Osteoblast (primary cell): ENCODE results near the gene COG4. TPM values are rescaled to one million over a fixed set of nuclear protein-coding genes. Genes with fewer than 3 reads are reported as not detected.

Experiments used
- DNase-seq: peaks from one replicate; pipeline ENCODE4 v3.0.0; 2011; ENCODE audit warnings: low spot score, mixed read lengths; ENCODE audit not compliant: insufficient read length; ENCODE audit errors: missing footprints
- H2AFZ ChIP-seq: 2 replicates; pipeline ENCODE4 v1.6.0; 2011; ENCODE audit warnings: mild to moderate bottlenecking, low read length
- H3K27ac ChIP-seq: 2 replicates; pipeline ENCODE4 v1.5.1; 2011; ENCODE audit warnings: mild to moderate bottlenecking, low read depth, low read length, moderate library complexity
- H3K27me3 ChIP-seq: 2 replicates; pipeline ENCODE4 v1.6.0; 2012; ENCODE audit warnings: mild to moderate bottlenecking, control low read depth, inconsistent platforms, low read length, moderate library complexity; ENCODE audit not compliant: insufficient read depth
- H3K36me3 ChIP-seq: 2 replicates; pipeline ENCODE4 v1.5.1; 2011; ENCODE audit warnings: mild to moderate bottlenecking, low read length, control low read depth, moderate library complexity; ENCODE audit not compliant: insufficient read depth
- H3K4me1 ChIP-seq: 2 replicates; pipeline ENCODE4 v1.5.1; 2011; ENCODE audit warnings: mild to moderate bottlenecking, low read length, control low read depth, moderate library complexity; ENCODE audit not compliant: insufficient read depth
- H3K4me2 ChIP-seq: 2 replicates; pipeline ENCODE4 v1.6.0; 2011; ENCODE audit warnings: mild to moderate bottlenecking, low read length; ENCODE audit not compliant: insufficient read depth
- H3K4me3 ChIP-seq: fragments of 200-600 bp; sonication (generic); 3 replicates; pipeline ENCODE4 v1.5.1; 2012; ENCODE audit warnings: mild to moderate bottlenecking, low read length, inconsistent platforms; ENCODE audit not compliant: insufficient read depth
- H3K79me2 ChIP-seq: 2 replicates; pipeline ENCODE4 v1.6.0; 2012; ENCODE audit warnings: mild to moderate bottlenecking, low read length, control low read depth, inconsistent platforms; ENCODE audit not compliant: insufficient read depth
- H3K9me3 ChIP-seq: 2 replicates; pipeline ENCODE4 v1.5.1; 2011; ENCODE audit warnings: low read depth, low read length, control low read depth
- H4K20me1 ChIP-seq: 2 replicates; pipeline ENCODE4 v1.6.0; 2012; ENCODE audit warnings: mild to moderate bottlenecking, low read length, control low read depth; ENCODE audit not compliant: insufficient read depth
- total RNA-seq: library from RNA; depleted of rRNA; stranded (reverse); fragments of >200 nt; gene quantifications from 2 replicates; pipeline ENCODE4 v1.2.3, GENCODE V29; 2012
- TF ChIP-seq, protein P1 (sequence below): IDR thresholded peaks from 2 replicates; pipeline ENCODE4 v1.5.1; 2011; ENCODE audit warnings: mild to moderate bottlenecking, low read depth, low read length, moderate library complexity; ENCODE audit errors: extremely low read depth

COG4 gene
- total RNA-seq, 1 donor = 61.5 TPM

DNA sequence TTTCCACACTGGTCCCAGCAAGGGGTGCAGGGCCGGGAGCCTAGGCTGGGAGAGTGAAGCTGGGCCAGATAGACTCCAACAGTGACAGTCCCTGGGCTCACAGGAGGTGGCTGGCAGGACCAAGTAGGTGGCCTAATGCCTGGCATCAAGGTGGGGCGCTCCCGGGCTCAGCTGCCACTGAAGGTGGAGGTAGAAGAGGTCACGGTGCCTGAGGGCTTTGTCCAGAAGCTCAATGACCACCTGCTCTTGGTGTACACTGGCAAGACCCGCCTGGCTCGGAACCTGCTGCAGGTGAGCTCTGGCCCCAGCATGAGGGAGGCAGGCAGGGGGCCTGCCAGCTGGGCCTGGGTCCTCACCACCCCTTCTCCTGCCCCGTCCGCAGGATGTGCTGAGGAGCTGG lies 45.2 kb downstream of the COG4 start:
- no peak overlapping the region for H3K4me3 ChIP-seq
- no peaks in the 10 kb centered on the region for H3K79me2 ChIP-seq
- H3K4me2 ChIP-seq = no peak overlapping the region
- H3K36me3 ChIP-seq = peaks cover 26% of the 10 kb centered on the region
- no peaks in the 10 kb centered on the region for H3K27me3 ChIP-seq
- no peak overlapping the region for H3K27ac ChIP-seq
- no peaks in the 10 kb centered on the region for H3K9me3 ChIP-seq
- no peaks in the 10 kb centered on the region for H4K20me1 ChIP-seq
- H2AFZ ChIP-seq = no peak overlapping the region
- DNase-seq = no peak
- H3K4me1 ChIP-seq = peaks cover 22% of the 10 kb centered on the region
- TF ChIP-seq, protein P1, sequence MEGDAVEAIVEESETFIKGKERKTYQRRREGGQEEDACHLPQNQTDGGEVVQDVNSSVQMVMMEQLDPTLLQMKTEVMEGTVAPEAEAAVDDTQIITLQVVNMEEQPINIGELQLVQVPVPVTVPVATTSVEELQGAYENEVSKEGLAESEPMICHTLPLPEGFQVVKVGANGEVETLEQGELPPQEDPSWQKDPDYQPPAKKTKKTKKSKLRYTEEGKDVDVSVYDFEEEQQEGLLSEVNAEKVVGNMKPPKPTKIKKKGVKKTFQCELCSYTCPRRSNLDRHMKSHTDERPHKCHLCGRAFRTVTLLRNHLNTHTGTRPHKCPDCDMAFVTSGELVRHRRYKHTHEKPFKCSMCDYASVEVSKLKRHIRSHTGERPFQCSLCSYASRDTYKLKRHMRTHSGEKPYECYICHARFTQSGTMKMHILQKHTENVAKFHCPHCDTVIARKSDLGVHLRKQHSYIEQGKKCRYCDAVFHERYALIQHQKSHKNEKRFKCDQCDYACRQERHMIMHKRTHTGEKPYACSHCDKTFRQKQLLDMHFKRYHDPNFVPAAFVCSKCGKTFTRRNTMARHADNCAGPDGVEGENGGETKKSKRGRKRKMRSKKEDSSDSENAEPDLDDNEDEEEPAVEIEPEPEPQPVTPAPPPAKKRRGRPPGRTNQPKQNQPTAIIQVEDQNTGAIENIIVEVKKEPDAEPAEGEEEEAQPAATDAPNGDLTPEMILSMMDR = no peak

DNA sequence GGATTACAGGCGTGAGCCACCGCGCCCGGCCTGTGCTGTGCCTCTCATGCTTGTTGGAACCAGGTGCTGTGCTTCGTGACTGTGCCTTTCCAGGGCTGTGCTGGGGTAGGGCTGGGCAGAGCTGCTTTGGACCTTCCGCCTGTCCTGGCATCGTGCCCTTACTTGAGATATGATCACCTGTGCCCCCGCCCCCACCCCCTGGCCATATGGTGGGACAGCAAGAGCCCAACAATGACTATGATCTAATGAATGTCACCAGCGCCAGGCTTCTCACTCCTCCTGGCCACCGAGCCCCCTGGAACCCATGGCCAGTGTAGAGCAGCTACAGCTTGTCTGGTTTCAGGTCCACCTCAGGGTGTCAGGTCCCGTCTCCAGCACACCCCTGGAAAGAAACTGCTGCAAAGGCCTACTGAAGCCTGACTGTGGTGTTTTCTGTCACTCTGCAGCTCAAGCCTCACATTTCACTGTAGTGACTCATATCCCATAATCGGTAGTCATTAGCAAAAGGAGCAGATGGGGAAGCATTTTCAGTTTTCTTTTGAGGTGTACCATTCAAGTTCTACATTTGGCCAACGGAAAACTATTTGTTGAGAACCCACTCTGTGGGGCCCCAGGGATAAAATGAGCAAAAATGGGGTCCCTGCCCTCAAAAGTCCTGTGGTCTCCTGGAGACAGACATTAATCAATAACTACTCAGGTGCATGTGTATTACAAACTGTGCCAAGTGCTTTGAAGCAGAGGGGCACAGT lies 46.9 kb downstream of the COG4 start:
- Histone ChIP-seq H2AFZ (peak overlapping the region; percentile 56), H4K20me1 (no peaks in the 10 kb centered on the region), H3K79me2 (no peaks in the 10 kb centered on the region), H3K27ac (peak overlapping the region; percentile 66), H3K4me1 (peaks cover 9% of the 10 kb centered on the region), H3K36me3 (peaks cover 22% of the 10 kb centered on the region), H3K4me2 (peak overlapping the region; percentile 46), H3K4me3 (no peak overlapping the region), H3K9me3 (no peaks in the 10 kb centered on the region), H3K27me3 (no peaks in the 10 kb centered on the region)
- DNase-seq = peak; percentile 100
- TF ChIP-seq, protein P1 = no peak

- Histone ChIP-seq H3K36me3 (peaks cover 11% of the 10 kb centered on the region), H3K27me3 (no peaks in the 10 kb centered on the region), H2AFZ (no peak overlapping the region), H3K27ac (no peak overlapping the region), H3K79me2 (no peaks in the 10 kb centered on the region), H4K20me1 (no peaks in the 10 kb centered on the region), H3K4me3 (no peak overlapping the region), H3K9me3 (no peaks in the 10 kb centered on the region), H3K4me2 (no peak overlapping the region), H3K4me1 (peaks cover 9% of the 10 kb centered on the region)
- TF ChIP-seq, protein P1 = no peak
- DNase-seq = peak; percentile 81
These were observed 48.1 kb downstream of the COG4 start for GRCh38 chr16:70475054-70475871.
